Activated T-helper 17 cell treated with anti-CD3 and anti-CD28 coated beads, Interleukin-2, amount 50 U/mL, for 72 hours (primary cell): ENCODE data around the gene CYS1. TPM values are rescaled to one million over a fixed set of nuclear protein-coding genes. Genes with fewer than 3 reads are reported as not detected.

Experiments
- ATAC-seq: fragments of 150-1000 bp; cut with Tn5 transposase; replicated peaks from 2 replicates; pipeline ENCODE4 v1.10.0; 2021; ENCODE audit warnings: mild to moderate bottlenecking, moderate library complexity
- H3K27ac Mint-ChIP-seq: one replicate; pipeline ENCODE4 v1.8.0; 2022; ENCODE audit warnings: mixed read lengths
- H3K27me3 Mint-ChIP-seq: one replicate; pipeline ENCODE4 v1.8.0; 2022; ENCODE audit warnings: mixed read lengths
- H3K36me3 Mint-ChIP-seq: one replicate; pipeline ENCODE4 v1.8.0; 2022; ENCODE audit warnings: low read depth, mild to moderate bottlenecking, mixed read lengths
- H3K4me1 Mint-ChIP-seq: one replicate; pipeline ENCODE4 v1.8.0; 2022; ENCODE audit warnings: mixed read lengths
- H3K4me3 Mint-ChIP-seq: one replicate; pipeline ENCODE4 v1.8.0; 2022; ENCODE audit warnings: mild to moderate bottlenecking, mixed read lengths
- H3K9me3 Mint-ChIP-seq: one replicate; pipeline ENCODE4 v1.8.0; 2022; ENCODE audit warnings: mixed read lengths
- total RNA-seq, 2 donors: library from RNA; stranded (reverse); gene quantifications; one replicate each; pipeline ENCODE4 v1.2.3, GENCODE V29; 2022

Gene CYS1
- total RNA-seq, 2 donors from 2014 or later: 0.09 TPM; not detected in 1

GRCh38 chr2:10084223-10084865 lies 4.1 kb upstream of the CYS1 start:
- H3K36me3 Mint-ChIP-seq: no peaks in the 10 kb centered on the region
- no peak for ATAC-seq
- no peaks in the 10 kb centered on the region for H3K9me3 Mint-ChIP-seq
- peaks cover 38% of the 10 kb centered on the region for H3K27me3 Mint-ChIP-seq
- no peak overlapping the region for H3K4me3 Mint-ChIP-seq
- no peaks in the 10 kb centered on the region for H3K4me1 Mint-ChIP-seq
- no peak overlapping the region for H3K27ac Mint-ChIP-seq

GRCh38 chr2:10083692-10084211 lies 3.5 kb upstream of the CYS1 start:
- Mint-ChIP-seq H3K4me3 (no peak overlapping the region), H3K27ac (no peak overlapping the region), H3K36me3 (no peaks in the 10 kb centered on the region), H3K9me3 (no peaks in the 10 kb centered on the region), H3K4me1 (no peaks in the 10 kb centered on the region), H3K27me3 (peaks cover 40% of the 10 kb centered on the region)
- no peak for ATAC-seq

- Mint-ChIP-seq H3K27me3 (peaks cover 47% of the 10 kb centered on the region), H3K36me3 (no peaks in the 10 kb centered on the region), H3K9me3 (no peaks in the 10 kb centered on the region), H3K4me3 (no peak overlapping the region), H3K4me1 (no peaks in the 10 kb centered on the region), H3K27ac (no peak overlapping the region)
- no peak for ATAC-seq
Observed at GRCh38 chr2:10083046-10083445, 2.8 kb upstream of the CYS1 start.

GRCh38 chr2:10080536-10081304 lies 509 bp upstream of the CYS1 start:
- Mint-ChIP-seq H3K27ac (no peak overlapping the region), H3K4me3 (peak overlapping the region; percentile 53), H3K4me1 (no peaks in the 10 kb centered on the region), H3K27me3 (peaks cover 50% of the 10 kb centered on the region), H3K9me3 (no peaks in the 10 kb centered on the region), H3K36me3 (no peaks in the 10 kb centered on the region)
- ATAC-seq: peak; percentile 23

GRCh38 chr2:10079266-10079869 lies 843 bp downstream of the CYS1 start:
- ATAC-seq: peak; percentile 46
- H3K9me3 Mint-ChIP-seq: no peaks in the 10 kb centered on the region
- peak overlapping the region; percentile 68 for H3K4me3 Mint-ChIP-seq
- H3K27me3 Mint-ChIP-seq: peaks cover 51% of the 10 kb centered on the region
- H3K36me3 Mint-ChIP-seq: no peaks in the 10 kb centered on the region
- H3K4me1 Mint-ChIP-seq: no peaks in the 10 kb centered on the region
- no peak overlapping the region for H3K27ac Mint-ChIP-seq

- Mint-ChIP-seq H3K36me3 (no peaks in the 10 kb centered on the region), H3K27ac (no peak overlapping the region), H3K27me3 (peaks cover 50% of the 10 kb centered on the region), H3K4me3 (peak overlapping the region; percentile 68), H3K9me3 (no peaks in the 10 kb centered on the region), H3K4me1 (no peaks in the 10 kb centered on the region)
- ATAC-seq: no peak
Observed at GRCh38 chr2:10078704-10079265, 1.4 kb downstream of the CYS1 start.

- H3K4me1 Mint-ChIP-seq: no peaks in the 10 kb centered on the region
- no peaks in the 10 kb centered on the region for H3K9me3 Mint-ChIP-seq
- no peak overlapping the region for H3K27ac Mint-ChIP-seq
- H3K4me3 Mint-ChIP-seq: no peak overlapping the region
- no peaks in the 10 kb centered on the region for H3K36me3 Mint-ChIP-seq
- H3K27me3 Mint-ChIP-seq: peaks cover 43% of the 10 kb centered on the region
- ATAC-seq: no peak
Observed at GRCh38 chr2:10078001-10078400, 2.2 kb downstream of the CYS1 start.

- Mint-ChIP-seq H3K27me3 (peaks cover 43% of the 10 kb centered on the region), H3K4me3 (no peak overlapping the region), H3K9me3 (no peaks in the 10 kb centered on the region), H3K27ac (no peak overlapping the region), H3K4me1 (no peaks in the 10 kb centered on the region), H3K36me3 (no peaks in the 10 kb centered on the region)
- ATAC-seq: no peak
Observed at GRCh38 chr2:10076988-10077527, 3.2 kb downstream of the CYS1 start.

GRCh38 chr2:10076511-10076910 lies 3.7 kb downstream of the CYS1 start:
- H3K27ac Mint-ChIP-seq: no peak overlapping the region
- no peak overlapping the region for H3K4me3 Mint-ChIP-seq
- no peak for ATAC-seq
- no peaks in the 10 kb centered on the region for H3K4me1 Mint-ChIP-seq
- no peaks in the 10 kb centered on the region for H3K36me3 Mint-ChIP-seq
- H3K9me3 Mint-ChIP-seq: no peaks in the 10 kb centered on the region
- peaks cover 43% of the 10 kb centered on the region for H3K27me3 Mint-ChIP-seq

GRCh38 chr2:10075571-10076209 lies 4.5 kb downstream of the CYS1 start:
- Mint-ChIP-seq H3K4me3 (no peak overlapping the region), H3K27ac (no peak overlapping the region), H3K4me1 (no peaks in the 10 kb centered on the region), H3K27me3 (peaks cover 39% of the 10 kb centered on the region), H3K36me3 (no peaks in the 10 kb centered on the region), H3K9me3 (no peaks in the 10 kb centered on the region)
- ATAC-seq: no peak

GRCh38 chr2:10075101-10075500 lies 5.1 kb downstream of the CYS1 start:
- Mint-ChIP-seq H3K4me3 (no peak overlapping the region), H3K4me1 (no peaks in the 10 kb centered on the region), H3K9me3 (no peaks in the 10 kb centered on the region), H3K27ac (no peak overlapping the region), H3K36me3 (no peaks in the 10 kb centered on the region), H3K27me3 (peaks cover 39% of the 10 kb centered on the region)
- no peak for ATAC-seq

- Mint-ChIP-seq H3K9me3 (no peaks in the 10 kb centered on the region), H3K36me3 (no peaks in the 10 kb centered on the region), H3K4me1 (no peaks in the 10 kb centered on the region), H3K27ac (no peak overlapping the region), H3K27me3 (peaks cover 33% of the 10 kb centered on the region), H3K4me3 (no peak overlapping the region)
- ATAC-seq: no peak
Observed at GRCh38 chr2:10073706-10074105, 6.5 kb downstream of the CYS1 start.

GRCh38 chr2:10072656-10073480 lies 7.3 kb downstream of the CYS1 start:
- ATAC-seq: peak; percentile 93
- no peaks in the 10 kb centered on the region for H3K4me1 Mint-ChIP-seq
- H3K4me3 Mint-ChIP-seq: no peak overlapping the region
- H3K27ac Mint-ChIP-seq: no peak overlapping the region
- no peaks in the 10 kb centered on the region for H3K36me3 Mint-ChIP-seq
- H3K27me3 Mint-ChIP-seq: peaks cover 26% of the 10 kb centered on the region
- peaks cover 3% of the 10 kb centered on the region for H3K9me3 Mint-ChIP-seq
